GM18867 (cell line): ENCODE measurements around the gene IGLL5.

Experiments
- ATAC-seq: cut with Tn5 transposase; IDR thresholded peaks from one replicate; pipeline ENCODE4 v1.9.1; 2021; ENCODE audit warnings: mild to moderate bottlenecking, moderate library complexity; ENCODE audit not compliant: unreplicated experiment

The IGLL5 gene

DNA sequence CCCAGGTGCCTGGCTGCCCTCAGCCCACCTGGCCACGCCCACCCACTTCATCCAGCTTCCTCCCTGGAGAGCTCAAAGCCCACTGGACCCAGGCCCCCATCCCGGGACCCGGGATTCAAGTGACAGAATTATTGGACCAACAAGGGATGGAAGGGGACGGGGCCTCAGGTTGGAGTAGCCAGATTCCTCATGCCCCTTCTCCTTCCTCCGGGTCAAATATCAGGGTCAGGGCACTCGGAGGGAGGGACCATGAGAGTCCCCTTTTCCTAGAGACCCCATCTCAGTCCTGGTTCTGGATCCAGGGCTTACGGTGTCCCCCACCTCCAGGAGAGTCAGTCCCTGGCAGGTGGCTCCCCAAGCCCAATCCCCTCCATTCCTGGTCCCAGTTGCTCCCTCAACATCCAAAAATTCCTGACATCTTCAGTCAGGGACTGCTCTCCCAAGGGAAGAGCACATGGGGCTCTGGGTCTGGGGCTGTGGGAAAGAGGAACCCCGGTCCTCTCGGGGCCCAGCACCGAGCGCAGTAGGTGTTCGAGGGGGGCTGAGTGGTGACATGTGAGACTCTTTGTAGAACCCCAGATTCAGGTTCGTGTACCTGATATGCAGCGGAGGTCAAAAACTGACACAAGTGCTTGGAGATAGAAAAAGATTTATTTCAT lies 37.7 kb downstream of the IGLL5 start:
- no peak for ATAC-seq

DNA sequence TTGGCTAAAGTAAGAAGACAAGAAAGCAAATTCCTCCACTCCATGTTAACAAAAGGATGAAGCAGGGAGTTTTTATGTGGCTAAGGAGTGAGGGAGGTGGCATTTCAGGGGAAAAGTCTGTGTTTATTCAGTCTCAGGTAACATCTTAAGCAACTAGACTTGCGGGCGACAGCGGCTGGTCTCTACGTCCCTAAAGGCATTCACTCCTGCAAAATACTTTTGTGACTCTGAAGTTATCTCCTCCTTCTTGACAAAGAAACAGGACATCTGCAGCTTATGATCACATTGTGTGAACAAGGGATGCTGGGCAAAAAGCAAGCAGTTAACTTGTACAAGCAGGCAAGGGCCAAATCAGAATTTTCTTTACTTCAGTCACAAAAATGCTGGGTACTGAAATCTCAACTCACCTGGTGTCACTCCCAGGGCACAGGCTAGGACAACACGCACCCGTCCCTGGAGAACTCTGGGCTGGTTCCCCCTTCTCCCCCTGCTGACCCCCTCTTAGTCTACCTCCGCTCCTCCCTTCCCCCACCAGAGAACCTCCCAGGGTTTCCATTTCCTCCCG lies 38.3 kb downstream of the IGLL5 start:
- no peak for ATAC-seq

DNA sequence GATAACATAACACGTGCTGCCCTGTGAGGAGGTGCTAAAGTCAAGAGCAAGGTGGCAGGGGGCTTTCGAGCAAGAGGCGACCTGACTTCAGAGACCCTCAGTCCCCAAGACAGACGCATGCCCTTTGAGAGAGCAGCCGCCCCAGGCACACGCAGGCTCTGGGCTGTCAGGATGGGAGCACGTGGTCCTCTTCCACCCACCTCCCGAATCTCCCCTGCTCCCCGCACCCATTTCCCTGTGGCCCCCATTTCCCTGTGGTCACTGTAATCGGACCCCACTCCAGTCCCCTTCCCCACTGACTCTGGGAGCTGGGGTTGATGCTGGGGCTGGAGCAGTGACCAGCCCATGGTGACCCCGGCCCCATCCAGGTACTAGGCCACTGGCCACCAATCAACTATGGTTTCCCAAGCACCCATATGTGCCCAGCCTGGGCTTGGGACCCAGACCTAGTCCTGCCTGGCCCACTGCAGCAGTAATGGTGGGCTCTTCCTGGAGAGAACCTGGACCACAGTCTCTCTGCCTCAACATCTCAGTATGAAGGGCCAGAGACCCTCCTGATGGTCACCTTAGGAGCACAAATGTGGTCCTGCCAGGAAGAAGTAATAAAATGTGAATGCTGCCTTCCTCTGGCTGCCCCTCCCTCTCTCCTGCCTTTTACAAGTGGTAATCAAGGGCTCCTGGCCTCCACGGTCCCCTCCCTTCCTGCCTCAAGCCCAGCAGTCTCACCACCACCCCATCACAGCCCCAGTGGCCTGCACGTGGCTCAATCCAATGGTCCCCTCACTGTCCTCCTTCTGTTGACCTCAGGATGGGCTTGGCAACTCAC lies 39.0 kb downstream of the IGLL5 start:
- ATAC-seq, result no peak

DNA sequence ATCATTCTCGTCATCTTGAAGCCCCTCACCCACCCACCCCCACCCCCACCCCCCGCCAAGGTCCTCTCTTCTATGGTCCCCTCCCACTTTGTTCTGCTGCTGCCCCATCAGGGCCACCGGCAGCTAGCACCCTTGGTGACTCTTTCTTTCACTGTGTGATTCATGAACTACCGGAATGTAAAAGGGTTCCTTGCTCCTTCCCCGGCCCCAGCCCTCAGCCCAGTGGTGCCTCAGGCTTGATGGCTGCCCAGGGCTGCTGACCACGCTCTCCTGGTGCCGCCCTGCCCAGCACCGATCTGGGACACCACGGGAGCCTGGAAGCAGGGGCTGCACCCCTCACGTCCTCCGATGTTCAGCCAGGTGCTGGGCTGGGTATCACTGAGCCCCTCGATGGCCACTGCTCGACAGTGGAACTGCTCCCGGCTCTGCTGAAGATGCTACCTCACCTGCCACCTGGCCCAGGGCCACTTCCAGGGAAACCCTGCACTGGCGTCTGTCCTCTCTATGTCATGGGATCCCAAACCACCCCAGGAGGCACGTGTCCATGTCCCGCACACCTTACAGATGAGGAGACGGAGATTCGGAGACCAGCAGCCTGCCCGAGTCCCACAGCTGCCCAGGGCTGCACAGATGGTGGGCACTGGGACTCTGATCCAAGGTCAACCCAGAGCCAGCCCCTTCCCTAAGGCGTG lies 39.7 kb downstream of the IGLL5 start:
- no peak for ATAC-seq

DNA sequence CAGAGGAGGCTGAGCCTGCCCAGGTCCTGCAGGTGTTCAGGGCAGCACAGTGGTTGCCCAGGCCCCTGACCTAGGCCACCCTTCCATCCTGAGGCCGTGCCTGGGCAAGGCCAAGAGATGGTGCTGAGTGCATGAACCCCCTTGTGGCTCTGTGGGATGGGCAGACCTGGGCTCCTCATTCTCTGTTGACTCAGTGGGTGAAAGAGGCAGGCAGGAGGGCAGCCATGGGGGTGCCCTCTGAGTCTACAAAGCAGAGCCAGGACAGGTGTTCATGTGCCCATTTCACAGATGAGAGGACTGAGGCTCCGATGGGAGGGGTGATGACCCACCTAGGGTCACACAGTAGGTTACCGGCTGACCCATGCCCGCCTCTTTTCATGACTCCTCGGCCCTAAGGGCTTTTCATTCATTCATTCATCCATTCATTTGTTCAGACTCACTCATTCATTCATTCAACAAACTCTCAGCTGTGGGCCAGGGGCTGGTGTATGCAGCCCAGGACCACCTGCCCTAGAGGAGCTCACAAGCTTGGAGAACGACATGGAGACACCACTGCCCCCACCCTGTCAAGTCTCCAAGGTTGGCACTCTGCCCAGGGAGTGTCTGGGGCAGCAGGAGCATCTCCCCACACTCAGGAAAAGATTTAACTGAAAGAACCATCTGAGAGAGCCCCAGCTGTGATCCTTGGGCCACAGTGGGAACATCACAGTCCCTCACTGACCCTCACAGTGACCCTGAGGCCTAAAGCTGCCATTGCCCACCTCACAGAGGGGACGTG lies 40.5 kb downstream of the IGLL5 start:
- ATAC-seq, result no peak

DNA sequence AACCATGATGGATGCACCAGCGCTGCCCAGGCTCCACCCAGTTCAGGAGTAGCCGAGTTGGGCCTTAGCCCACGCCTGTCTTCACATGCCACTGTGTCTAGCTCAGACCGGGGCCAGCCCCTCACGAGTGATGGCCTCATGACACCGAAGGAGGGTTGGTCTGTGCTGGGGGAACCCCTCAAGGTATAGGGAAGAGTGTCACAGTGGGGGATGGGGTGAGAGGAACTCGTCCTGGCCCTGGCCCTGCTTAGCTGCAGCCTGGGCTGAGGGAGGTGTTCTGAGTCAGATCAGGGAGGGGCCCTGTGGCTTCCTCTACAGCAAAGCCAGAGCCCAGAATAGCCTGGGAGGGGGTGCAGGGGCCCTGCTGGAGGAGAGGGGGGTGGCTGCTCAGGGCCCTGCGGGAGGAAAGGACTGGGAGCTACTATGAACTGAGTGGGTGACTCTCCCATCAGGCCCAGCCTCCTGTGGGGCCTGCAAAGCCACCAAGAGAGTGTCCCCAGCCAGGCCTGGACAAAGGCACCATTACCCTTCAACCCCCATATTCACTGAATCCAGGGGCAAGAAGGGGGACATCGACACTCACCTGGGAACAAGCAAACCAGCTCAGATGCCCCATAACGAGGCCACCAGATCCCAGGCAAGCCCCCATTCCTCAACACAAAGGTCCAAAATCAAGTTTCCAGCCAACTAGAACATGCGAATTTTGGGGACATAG lies 41.2 kb downstream of the IGLL5 start:
- peak; percentile 79 for ATAC-seq

DNA sequence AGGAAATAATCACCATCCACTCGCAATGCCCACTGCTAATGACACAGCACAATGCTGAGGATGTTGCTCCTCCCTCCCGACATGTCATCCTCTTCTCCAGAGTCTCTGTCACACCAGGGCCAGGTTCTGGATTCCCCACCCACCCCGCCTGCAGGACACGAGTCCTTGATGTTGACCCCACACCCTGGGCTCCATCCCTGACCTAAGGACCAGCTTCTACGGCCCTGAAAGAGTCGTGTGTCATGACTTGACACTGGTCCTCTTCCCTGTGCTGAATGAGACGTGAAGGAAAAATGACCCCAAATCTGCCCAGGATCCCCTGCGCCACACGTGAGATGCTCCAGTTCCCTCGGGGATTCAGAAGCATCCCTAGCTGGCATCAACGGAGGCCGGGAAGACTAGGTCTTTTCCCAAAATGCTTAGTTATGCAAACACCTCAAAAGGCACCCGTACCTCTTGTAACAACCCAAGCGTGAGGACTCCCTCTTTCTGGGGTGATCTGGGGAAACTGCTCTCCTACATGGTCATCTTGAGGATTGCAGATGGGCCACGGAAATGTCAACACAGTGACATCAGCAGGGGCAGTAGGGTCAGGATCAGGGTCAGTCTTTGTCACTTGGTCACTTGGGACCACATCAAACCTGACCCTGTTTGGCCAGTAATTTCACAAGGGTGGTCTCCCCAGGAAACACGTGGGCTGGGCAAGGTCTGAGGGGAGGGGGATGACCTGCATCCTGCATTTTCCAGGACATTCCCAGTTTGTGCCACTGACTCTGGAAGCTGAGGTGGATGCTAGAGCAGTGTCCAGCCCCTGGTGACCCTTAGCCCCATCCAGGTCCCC lies 42.0 kb downstream of the IGLL5 start:
- no peak for ATAC-seq

DNA sequence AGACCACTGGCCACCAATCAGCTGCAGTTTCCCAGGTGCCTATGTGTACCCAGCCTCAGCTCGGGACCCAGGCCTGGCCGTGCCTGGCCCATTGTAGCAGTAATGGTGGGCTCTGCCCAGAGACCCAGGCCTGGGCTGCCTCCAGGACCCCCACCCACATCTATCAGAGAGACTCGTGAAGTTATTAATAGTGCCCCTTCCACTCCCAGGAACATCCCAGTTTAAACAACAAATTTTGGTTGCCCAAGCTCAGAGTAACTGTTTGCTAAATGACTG lies 42.5 kb downstream of the IGLL5 start:
- ATAC-seq, result no peak

DNA sequence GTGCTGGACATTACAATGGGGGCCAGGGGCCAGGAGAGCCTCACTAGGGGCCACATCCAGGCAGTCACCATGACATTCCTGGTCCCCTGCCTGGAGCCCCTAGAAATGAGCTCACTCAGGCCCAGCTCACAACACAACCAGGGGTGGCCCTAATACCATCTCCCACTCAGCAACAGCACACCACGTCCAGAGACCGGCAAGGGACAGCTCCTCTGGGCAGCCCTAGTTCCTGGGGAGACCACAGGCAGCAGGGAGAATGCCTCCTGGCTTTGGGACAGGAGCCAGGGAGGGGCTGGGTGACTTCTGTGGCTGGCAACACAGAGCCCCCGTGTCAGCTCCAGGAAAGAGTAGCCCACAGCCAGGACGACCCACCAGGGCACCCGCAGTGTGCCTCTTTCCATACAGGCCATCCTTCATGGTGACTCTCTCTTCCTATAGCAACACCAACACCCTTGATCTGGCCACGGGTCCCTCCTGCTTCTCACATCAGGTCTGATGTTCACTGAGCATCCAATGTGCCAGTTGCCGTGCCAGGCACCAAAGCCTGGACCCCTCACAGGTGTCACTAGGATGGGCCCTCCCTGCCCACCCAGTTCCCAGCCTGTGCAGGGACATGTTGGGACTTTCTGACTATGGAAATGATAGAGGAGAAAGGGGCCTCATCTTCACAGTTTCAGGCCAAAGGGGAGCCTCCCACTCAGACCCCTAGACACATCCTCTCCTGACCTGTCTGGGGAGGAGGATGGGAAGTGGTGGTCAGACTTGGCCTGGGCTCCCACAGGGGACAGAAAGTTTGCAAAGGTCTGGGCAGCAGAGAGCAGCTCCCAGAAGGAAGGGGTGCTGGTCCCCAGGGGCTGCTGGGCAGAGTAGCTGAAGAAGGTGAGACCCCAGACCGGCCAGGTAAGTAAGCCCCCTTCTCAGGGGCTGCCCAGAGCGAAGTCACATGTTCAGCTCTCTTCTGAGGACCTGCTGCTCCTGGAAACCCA lies 43.2 kb downstream of the IGLL5 start:
- ATAC-seq, result no peak

DNA sequence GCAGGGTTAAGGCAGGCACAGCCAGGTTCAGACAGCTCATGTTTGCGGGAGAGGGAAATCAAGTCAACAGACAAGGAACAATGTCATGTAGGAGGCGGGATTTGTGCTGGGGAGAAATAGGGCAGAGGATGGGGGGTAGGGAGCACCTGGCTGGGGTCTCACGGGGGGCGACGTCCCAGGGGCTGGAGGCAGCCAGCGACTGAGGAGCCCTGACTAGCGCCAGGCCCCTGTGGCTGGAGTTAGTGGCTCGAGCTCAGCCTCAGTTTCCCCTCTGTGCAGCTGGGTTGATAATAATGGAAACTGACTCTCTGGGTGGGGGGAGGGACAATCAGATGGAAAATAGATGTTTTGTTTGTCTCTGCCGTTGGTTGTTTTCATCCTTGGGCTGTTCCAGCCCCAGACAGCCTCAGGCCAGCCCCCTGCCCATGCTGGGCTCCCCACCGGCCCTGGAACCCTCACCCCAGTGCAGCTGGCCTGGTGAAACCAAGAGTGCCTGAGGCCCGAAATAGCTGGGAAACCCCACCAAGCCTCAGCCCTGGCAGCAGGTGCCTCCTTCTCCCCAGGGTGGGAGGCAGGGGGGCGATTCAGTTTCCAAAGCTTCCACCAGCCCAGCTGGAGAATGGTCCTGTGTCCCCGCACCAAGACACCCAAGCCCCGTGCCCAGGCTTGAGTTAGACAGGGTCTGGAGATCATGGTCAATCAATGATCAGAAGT lies 44.1 kb downstream of the IGLL5 start:
- ATAC-seq, result no peak

DNA sequence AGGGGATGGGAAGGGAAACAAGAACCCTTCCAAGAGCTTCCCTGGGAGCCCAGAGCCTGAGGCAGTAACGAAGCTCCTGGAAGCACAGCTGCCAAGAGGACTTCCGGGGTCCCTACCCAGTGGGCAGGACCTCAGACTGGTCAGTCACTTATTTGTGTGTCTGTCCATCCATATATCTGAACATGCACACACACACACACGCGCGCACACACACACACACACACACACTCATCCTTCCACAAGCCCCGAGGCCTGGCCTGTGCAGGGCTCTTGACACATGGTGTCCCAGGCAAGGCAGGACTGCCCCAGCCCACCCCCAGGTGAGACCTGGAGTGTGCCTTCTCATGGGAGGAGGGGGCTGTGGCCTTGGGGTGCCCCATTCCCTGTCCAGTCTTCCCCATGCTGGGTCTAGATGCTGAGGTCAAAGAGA lies 44.9 kb downstream of the IGLL5 start:
- no peak for ATAC-seq

DNA sequence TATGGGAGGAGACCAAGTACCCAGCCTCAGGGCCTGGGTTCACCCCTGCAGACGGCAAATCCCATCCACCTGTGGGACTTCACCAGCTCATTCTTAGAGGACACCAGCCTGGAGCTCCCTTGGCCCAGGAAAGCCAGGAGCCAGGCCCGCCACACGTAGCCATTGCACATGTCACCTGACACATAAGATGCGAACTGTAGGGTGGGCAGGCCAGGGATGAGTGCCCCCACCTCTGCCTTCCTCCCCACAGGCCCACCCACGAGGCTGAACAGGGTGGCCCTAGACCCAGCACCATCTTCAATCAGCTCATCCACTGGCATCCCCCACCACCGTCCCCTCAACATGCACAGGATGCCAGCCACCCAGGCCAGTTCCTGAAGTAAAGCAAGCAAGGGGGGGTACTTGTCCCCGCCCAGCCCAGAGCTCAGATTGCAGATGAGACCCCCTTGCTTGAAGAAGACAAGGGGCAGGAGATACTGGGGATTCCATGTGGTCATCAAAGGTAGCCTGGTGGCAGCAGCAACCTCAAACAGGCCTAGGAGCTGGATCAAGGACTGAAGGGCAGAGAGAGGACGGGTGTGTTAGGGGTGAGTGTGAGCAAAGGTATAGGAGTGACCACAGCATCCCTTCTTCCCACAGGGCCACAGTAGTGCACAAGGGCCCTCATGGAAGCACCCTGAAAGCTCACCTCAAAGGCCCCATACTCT lies 45.6 kb downstream of the IGLL5 start:
- ATAC-seq, result no peak

DNA sequence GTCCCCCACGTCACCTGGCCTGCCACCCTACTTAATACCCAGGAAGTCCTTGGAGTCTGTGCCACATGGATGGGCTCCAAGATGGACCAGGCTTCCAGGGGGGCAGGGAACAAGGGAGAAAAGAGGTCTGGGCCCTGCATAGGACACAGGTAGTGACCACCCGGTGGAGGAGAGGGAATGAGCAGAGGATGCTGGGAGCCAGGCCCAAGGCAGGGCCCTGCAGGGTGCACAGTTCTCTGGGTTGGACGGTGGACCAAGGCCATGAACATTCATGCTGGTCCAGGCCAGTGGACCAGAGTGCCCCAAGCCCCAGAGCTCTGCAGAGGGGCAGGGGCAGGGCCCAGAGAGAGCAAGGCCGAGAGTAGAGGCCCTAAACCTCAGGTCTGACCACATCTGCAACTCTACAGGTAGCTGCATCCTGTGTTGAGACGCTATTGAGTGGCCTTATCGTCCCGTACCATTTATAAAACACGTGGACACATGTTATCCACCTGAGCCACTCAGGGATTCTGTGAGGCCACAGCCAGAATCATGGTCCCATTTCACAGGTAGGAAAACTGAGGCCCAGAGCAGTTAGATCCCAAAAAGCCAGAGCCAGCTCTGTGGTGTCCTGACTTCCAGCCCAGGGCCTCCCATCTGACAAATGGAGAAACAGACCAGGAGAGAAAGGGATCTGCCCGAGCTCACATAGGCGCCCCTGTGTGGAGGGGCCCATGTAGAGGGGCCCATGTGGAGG lies 46.4 kb downstream of the IGLL5 start:
- no peak for ATAC-seq

DNA sequence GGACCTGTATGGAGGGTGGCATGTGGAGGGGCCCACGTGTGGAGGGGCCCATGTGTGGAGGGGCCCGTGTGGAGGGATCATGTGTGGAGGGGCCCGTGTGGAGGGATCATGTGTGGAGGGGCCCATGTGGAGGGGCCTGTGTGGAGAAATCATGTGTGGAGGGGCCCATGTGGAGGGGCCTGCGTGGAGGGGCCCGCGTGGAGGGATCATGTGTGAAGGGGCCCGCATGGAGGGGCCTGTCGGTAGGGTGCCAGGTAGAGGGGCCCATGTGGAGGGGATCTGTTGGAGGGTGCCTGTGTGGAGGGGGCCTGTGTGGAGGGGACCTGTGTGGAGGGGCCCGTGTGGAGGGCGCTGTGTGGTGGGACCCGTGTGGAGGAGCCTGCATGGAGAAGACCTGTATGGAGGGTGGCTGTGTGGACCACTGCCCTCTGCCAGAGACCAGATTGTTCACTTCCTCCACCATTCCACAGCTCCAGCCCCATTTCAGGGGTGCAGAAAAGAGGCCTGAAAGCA lies 47.0 kb downstream of the IGLL5 start:
- ATAC-seq, result no peak

DNA sequence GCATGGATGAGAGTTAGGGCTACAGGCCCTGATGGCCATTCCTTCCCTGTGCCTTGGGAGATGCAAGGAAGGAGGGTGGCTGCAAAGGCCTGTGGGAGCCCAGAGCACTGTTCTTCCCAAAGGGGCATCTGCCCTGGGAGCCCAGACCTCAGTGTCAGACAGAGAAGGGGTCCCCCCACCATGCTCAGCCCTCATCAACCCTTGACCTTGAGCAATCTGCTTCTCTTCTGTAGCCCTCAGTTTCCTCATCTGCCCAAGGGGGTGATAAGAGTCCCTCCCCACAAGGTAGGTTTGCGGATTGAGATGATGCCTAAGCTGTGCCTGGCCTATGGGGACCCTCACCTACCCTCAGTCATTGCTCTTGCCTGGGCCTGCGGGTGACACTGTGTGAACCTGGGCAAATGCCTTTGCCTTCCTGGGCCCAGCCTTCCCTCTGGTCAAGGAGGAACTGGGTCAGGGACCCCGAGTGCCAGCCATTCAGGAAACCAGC lies 47.5 kb downstream of the IGLL5 start:
- peak; percentile 24 for ATAC-seq

DNA sequence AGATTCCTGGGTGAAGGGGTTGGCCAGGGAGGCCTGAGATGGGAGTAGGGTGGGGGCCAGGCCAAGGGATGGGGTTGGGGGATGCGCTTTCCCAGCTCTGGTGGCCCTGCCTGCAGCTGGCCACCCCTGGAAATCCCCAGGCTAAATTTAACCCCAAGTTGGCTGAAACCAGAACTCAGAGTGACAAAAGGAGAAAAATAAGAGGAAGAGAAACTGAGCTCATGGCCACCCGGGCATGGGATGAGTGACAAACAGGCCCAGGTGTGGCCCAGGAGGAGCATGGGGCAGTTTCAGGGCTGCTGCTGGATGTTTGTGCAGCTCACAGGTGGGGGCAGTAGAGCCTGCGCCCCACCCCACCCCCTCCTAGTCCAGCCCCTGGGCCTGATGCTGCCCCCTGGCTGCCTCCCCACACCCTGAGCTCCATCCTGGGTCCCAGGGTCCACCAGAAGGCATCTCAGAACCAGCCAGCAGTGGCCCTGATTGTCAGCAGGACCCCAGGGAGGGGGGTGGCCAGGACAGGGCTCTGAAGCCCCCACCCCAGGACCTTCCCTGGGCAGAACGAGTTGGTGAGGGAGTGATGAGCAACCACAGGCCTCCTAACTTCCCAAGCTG lies 48.0 kb downstream of the IGLL5 start:
- ATAC-seq, result peak; percentile 82
